MM.1S (cell line): ENCODE data around the gene SH3GL2.

ENCODE experiments used
- DNase-seq: peaks from one replicate; pipeline ENCODE4 v3.0.0-alpha.2; 2015
- H2AFZ ChIP-seq: fragments of 300-600 bp; sonication (generic); 2 replicates; pipeline ENCODE4 v1.6.0; 2016; ENCODE audit warnings: antibody characterized with exemption, low read length
- H3F3A ChIP-seq: fragments of 300-600 bp; sonication (generic); 2 replicates; pipeline ENCODE4 v1.6.1; 2016; ENCODE audit warnings: mild to moderate bottlenecking, antibody characterized with exemption, low read length, moderate library complexity, mixed read lengths; ENCODE audit not compliant: insufficient read depth
- H3K27ac ChIP-seq: fragments of 300-600 bp; sonication (generic); 2 replicates; pipeline ENCODE4 v1.5.1; 2016; ENCODE audit warnings: mild to moderate bottlenecking, low read length
- H3K27me3 ChIP-seq: fragments of 300-600 bp; sonication (generic); replicated peaks from 2 replicates; pipeline ENCODE4 v1.6.0; 2016; ENCODE audit warnings: low read length; ENCODE audit not compliant: insufficient read depth
- H3K36me3 ChIP-seq: fragments of 300-600 bp; sonication (generic); replicated peaks from 2 replicates; pipeline ENCODE4 v1.6.1; 2016; ENCODE audit warnings: mild to moderate bottlenecking, low read length, mixed read lengths; ENCODE audit not compliant: insufficient read depth
- H3K4me1 ChIP-seq: fragments of 300-600 bp; sonication (generic); 2 replicates; pipeline ENCODE4 v1.6.1; 2016; ENCODE audit warnings: low read length, mixed read lengths
- H3K4me2 ChIP-seq: fragments of 300-600 bp; sonication (generic); 2 replicates; pipeline ENCODE4 v1.6.0; 2016; ENCODE audit warnings: low read depth, low read length
- H3K4me3 ChIP-seq: fragments of 300-600 bp; sonication (generic); 2 replicates; pipeline ENCODE4 v1.5.1; 2016; ENCODE audit warnings: low read length, mixed read lengths
- H3K79me2 ChIP-seq: fragments of 300-600 bp; sonication (generic); 2 replicates; pipeline ENCODE4 v1.6.1; 2016; ENCODE audit warnings: mixed run types, low read length, mixed read lengths
- H3K9ac ChIP-seq: fragments of 300-600 bp; sonication (generic); 2 replicates; pipeline ENCODE4 v1.6.1; 2016; ENCODE audit warnings: low read length, mixed read lengths
- H3K9me2 ChIP-seq: fragments of 300-600 bp; sonication (generic); replicated peaks from 2 replicates; pipeline ENCODE4 v1.6.1; 2016; ENCODE audit warnings: mild to moderate bottlenecking, low read length, mixed read lengths; ENCODE audit not compliant: insufficient read depth
- H3K9me3 ChIP-seq: fragments of 300-600 bp; sonication (generic); replicated peaks from 2 replicates; pipeline ENCODE4 v1.6.1; 2016; ENCODE audit warnings: mild to moderate bottlenecking, low read length, mixed read lengths; ENCODE audit not compliant: insufficient read depth
- H4K20me1 ChIP-seq: fragments of 300-600 bp; sonication (generic); 2 replicates; pipeline ENCODE4 v1.6.1; 2016; ENCODE audit warnings: mild to moderate bottlenecking, low read length, moderate library complexity, mixed read lengths; ENCODE audit not compliant: insufficient read depth
- EZH2 ChIP-seq: fragments of 300-600 bp; sonication (generic); optimal IDR thresholded peaks from 2 replicates; pipeline ENCODE3; 2017; ENCODE audit warnings: low read depth, mild to moderate bottlenecking, antibody characterized with exemption, low read length, mixed read lengths
- EZH2phosphoT487 ChIP-seq: fragments of 300-600 bp; sonication (generic); IDR thresholded peaks from 2 replicates; pipeline ENCODE4 v1.6.1; 2018; ENCODE audit warnings: antibody characterized with exemption, low read length
- TF ChIP-seq, protein P1 (sequence below): fragments of 300-600 bp; sonication (generic); IDR thresholded peaks from 2 replicates; pipeline ENCODE4 v1.5.1; 2016; ENCODE audit warnings: antibody characterized with exemption, low read length, mixed read lengths

The SH3GL2 gene

DNA sequence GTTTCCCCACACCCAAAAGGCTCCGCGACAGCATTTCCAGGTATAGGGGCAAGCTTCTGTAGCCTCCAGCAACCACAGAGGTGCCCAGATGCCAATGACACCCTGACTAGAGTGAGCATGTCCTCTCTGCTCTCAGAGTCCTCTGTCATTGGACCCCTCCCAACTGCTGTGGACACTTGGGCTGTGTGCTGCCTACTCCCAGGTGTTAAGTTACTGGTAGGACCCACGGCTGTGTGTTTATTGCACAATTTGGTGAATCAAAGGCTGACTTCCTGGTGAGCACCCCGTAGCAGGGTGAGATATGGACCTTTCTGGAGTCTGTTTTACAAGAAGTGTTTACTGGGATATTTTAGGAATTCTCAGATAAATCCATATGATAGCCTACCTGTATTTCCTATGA, 36.0 kb downstream of the SH3GL2 start:
- no peak for TF ChIP-seq EZH2phosphoT487
- no peak for TF ChIP-seq EZH2
- TF ChIP-seq, protein P1, sequence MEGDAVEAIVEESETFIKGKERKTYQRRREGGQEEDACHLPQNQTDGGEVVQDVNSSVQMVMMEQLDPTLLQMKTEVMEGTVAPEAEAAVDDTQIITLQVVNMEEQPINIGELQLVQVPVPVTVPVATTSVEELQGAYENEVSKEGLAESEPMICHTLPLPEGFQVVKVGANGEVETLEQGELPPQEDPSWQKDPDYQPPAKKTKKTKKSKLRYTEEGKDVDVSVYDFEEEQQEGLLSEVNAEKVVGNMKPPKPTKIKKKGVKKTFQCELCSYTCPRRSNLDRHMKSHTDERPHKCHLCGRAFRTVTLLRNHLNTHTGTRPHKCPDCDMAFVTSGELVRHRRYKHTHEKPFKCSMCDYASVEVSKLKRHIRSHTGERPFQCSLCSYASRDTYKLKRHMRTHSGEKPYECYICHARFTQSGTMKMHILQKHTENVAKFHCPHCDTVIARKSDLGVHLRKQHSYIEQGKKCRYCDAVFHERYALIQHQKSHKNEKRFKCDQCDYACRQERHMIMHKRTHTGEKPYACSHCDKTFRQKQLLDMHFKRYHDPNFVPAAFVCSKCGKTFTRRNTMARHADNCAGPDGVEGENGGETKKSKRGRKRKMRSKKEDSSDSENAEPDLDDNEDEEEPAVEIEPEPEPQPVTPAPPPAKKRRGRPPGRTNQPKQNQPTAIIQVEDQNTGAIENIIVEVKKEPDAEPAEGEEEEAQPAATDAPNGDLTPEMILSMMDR = no peak
- Histone ChIP-seq H3K79me2 (no peaks in the 10 kb centered on the region), H3K4me2 (no peak overlapping the region), H3K27me3 (no peaks in the 10 kb centered on the region), H2AFZ (no peak overlapping the region), H3F3A (no peaks in the 10 kb centered on the region), H3K4me3 (no peak overlapping the region), H3K27ac (no peak overlapping the region), H3K9me3 (no peaks in the 10 kb centered on the region), H4K20me1 (no peaks in the 10 kb centered on the region), H3K4me1 (no peaks in the 10 kb centered on the region), H3K9me2 (no peaks in the 10 kb centered on the region), H3K9ac (no peak overlapping the region), H3K36me3 (no peaks in the 10 kb centered on the region)
- no peak for DNase-seq

DNA sequence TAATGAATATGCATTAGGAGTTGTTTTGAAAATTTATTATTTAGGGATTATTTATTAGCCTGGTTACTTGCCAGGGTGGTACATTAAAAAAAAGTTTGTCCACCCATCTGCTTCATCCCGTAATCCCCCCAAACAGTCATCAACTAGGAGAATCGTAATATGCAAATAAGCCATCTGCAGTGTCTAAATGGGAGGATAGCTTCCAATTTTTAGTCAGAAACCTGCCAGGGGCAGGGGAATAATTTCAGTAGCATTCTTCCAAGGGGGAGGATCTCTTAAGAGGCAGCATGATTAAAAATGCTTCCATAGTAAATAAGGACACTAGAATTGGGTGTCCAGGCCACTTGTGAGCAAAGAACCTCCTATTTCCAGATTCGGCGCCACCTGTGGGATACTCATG, 43.3 kb downstream of the SH3GL2 start:
- H2AFZ ChIP-seq = no peak overlapping the region

DNA sequence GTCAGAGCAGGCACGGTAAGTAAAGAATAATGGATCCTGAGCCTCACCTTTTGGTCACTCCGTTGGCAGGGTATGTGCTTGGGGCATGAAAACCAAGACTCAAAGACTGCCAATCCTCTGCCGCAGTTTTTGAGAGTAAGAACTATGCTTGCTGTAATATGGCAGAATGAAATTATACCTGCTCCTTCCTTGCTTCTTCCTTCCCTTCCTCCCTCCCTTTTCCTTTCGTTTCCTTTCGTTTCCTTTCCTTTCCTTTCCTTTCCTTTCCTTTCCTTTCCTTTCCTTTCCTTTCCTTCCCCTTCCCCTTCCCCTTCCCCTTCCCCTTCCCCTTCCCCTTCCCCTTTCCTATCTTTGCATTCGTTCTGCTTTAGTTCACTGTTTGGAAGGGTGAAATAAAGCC, 43.9 kb downstream of the SH3GL2 start:
- TF ChIP-seq EZH2 = no peak
- TF ChIP-seq EZH2phosphoT487 = no peak
- TF ChIP-seq, protein P1 = no peak
- Histone ChIP-seq H3K36me3 (no peaks in the 10 kb centered on the region), H3K79me2 (no peaks in the 10 kb centered on the region), H3K4me2 (no peak overlapping the region), H3F3A (no peaks in the 10 kb centered on the region), H3K4me3 (no peak overlapping the region), H3K27ac (no peak overlapping the region), H3K9ac (no peak overlapping the region), H2AFZ (no peak overlapping the region), H3K9me2 (no peaks in the 10 kb centered on the region), H3K4me1 (no peaks in the 10 kb centered on the region), H3K9me3 (no peaks in the 10 kb centered on the region), H3K27me3 (no peaks in the 10 kb centered on the region), H4K20me1 (no peaks in the 10 kb centered on the region)
- no peak for DNase-seq

More for the DNA sequence above, 43.3 kb downstream of the SH3GL2 start:
- no peak for TF ChIP-seq EZH2phosphoT487
- TF ChIP-seq, protein P1 = no peak
- TF ChIP-seq EZH2 = no peak
- Histone ChIP-seq H3K9me3 (no peaks in the 10 kb centered on the region), H3K4me3 (no peak overlapping the region), H3K79me2 (no peaks in the 10 kb centered on the region), H3K9ac (no peak overlapping the region), H4K20me1 (no peaks in the 10 kb centered on the region), H3K9me2 (no peaks in the 10 kb centered on the region), H3K27me3 (no peaks in the 10 kb centered on the region), H3K4me1 (no peaks in the 10 kb centered on the region), H3K36me3 (no peaks in the 10 kb centered on the region), H3K27ac (no peak overlapping the region), H3F3A (no peaks in the 10 kb centered on the region), H3K4me2 (no peak overlapping the region)
- DNase-seq = no peak
